A549 (cell line): ENCODE data around the gene FAM170B. TPM values are rescaled to one million over a fixed set of nuclear protein-coding genes. Genes with fewer than 3 reads are reported as not detected.

Experiments
- ATAC-seq, 2 experiments: fragments of 200-7000 bp in 1 of 2; fragments of >200 bp in 1 of 2; cut with Nextera tagmentation in 1 of 2; cut with Tn5 transposase in 1 of 2; 3 replicates each; pipeline versions ENCODE4 v1.8.0 to v1.9.1; 2018 to 2020; ENCODE audit warnings: mild to moderate bottlenecking in 1 of 2, moderate library complexity in 1 of 2
- CTCF ChIA-PET: fragments of 300-600 bp; sonication (Branson Sonifier 250); formaldehyde crosslinking; extraction: SDS; loops from one replicate; lab custom pipeline; 2021; ENCODE audit warnings: antibody characterized with exemption, inconsistent platforms; lab: Yijun Ruan, JAX
- POLR2A ChIA-PET: fragments of 350-600 bp; formaldehyde crosslinking; extraction: SDS; loops from one replicate; lab custom pipeline; 2021; ENCODE audit warnings: antibody characterized with exemption, inconsistent platforms; lab: Yijun Ruan, JAX
- DNase-seq, 2 experiments: peaks; one replicate each; pipeline versions ENCODE4 v3.0.0 to v3.0.0-alpha.2; 2011 to 2016; ENCODE audit warnings: low read depth in 1 of 2, low spot score in 1 of 2
- FAIRE-seq: peaks from 2 replicates; lab custom pipeline; 2011; peaks lifted over from hg19 to GRCh38; lab: Jason Lieb, UNC
- H3K27ac ChIP-seq, 2 experiments: fragments of >200 bp; sonication (Bioruptor Twin); formaldehyde crosslinking; 3 replicates each; pipeline ENCODE4 v1.5.1; 2016 to 2017
- H3K4me1 ChIP-seq: fragments of >200 bp; sonication (Bioruptor Twin); formaldehyde crosslinking; 3 replicates; pipeline ENCODE4 v1.6.1; 2016
- H3K4me2 ChIP-seq: fragments of >200 bp; sonication (Bioruptor Twin); formaldehyde crosslinking; 3 replicates; pipeline ENCODE4 v1.6.1; 2016
- H3K4me3 ChIP-seq: fragments of >200 bp; sonication (Bioruptor Twin); formaldehyde crosslinking; 3 replicates; pipeline ENCODE4 v1.5.1; 2016
- H3K9me3 ChIP-seq: fragments of >200 bp; sonication (Bioruptor Twin); formaldehyde crosslinking; 3 replicates; pipeline ENCODE4 v1.6.1; 2016
- BHLHE40 ChIP-seq: IDR thresholded peaks from 2 replicates; pipeline ENCODE4 v1.6.1; 2012; ENCODE audit warnings: low read depth, low read length, inconsistent platforms
- CBX2 ChIP-seq: fragments of 200-600 bp; sonication (generic); IDR thresholded peaks from 2 replicates; pipeline ENCODE4 v1.6.1; 2016; ENCODE audit warnings: low read depth, mild to moderate bottlenecking, borderline replicate concordance
- CBX8 ChIP-seq: fragments of 200-600 bp; sonication (generic); IDR thresholded peaks from 2 replicates; pipeline ENCODE4 v1.6.1; 2016
- CHD2 ChIP-seq: fragments of 150-350 bp; IDR thresholded peaks from 2 replicates; pipeline ENCODE4 v1.6.1; 2014; ENCODE audit warnings: low read length; ENCODE audit not compliant: partially characterized antibody
- EHMT2 ChIP-seq: fragments of 200-600 bp; sonication (generic); IDR thresholded peaks from 2 replicates; pipeline ENCODE4 v1.6.1; 2016; ENCODE audit warnings: antibody characterized with exemption, low read depth, mild to moderate bottlenecking, moderate library complexity
- ESRRA ChIP-seq: fragments of 150-350 bp; IDR thresholded peaks from 2 replicates; pipeline ENCODE4 v1.6.1; 2014; ENCODE audit warnings: mild to moderate bottlenecking, low read length, borderline replicate concordance
- FOSL2 ChIP-seq, 2 experiments: fragments of 450-650 bp in 1 of 2; fragments of >200 bp in 1 of 2; sonication (Bioruptor Twin) in 1 of 2; formaldehyde crosslinking; IDR thresholded peaks; 2 replicates each; pipeline versions ENCODE4 v1.5.0 to v1.6.1; 2016 to 2020; ENCODE audit warnings: mild to moderate bottlenecking in 1 of 2, moderate library complexity in 1 of 2
- GATA3 ChIP-seq: IDR thresholded peaks from 2 replicates; pipeline ENCODE4 v1.6.1; 2012; ENCODE audit warnings: borderline replicate concordance
- KDM5A ChIP-seq: fragments of 200-600 bp; sonication (generic); IDR thresholded peaks from 2 replicates; pipeline ENCODE4 v1.6.1; 2016; ENCODE audit warnings: antibody characterized with exemption, mild to moderate bottlenecking
- MAZ ChIP-seq: fragments of 150-350 bp; IDR thresholded peaks from 2 replicates; pipeline ENCODE4 v1.6.1; 2014; ENCODE audit warnings: antibody characterized with exemption, low read depth, low read length, borderline replicate concordance
- MYC ChIP-seq: IDR thresholded peaks from 2 replicates; pipeline ENCODE4 v1.6.1; 2012; ENCODE audit warnings: mild to moderate bottlenecking, inconsistent platforms, low read length, improper control_type of control experiment, borderline replicate concordance
- PHF8 ChIP-seq: fragments of 200-600 bp; sonication (generic); IDR thresholded peaks from 2 replicates; pipeline ENCODE4 v1.6.1; 2016; ENCODE audit warnings: low read depth, mild to moderate bottlenecking, antibody characterized with exemption, moderate library complexity, borderline replicate concordance
- RAD21 ChIP-seq, 2 experiments: fragments of >200 bp in 1 of 2; sonication (Bioruptor Twin) in 1 of 2; formaldehyde crosslinking in 1 of 2; IDR thresholded peaks in 1 of 2; conservative IDR thresholded peaks in 1 of 2; 2 replicates in 1 of 2; 3 replicates in 1 of 2; pipeline ENCODE4 v1.6.1; 2012 to 2018; ENCODE audit warnings: inconsistent platforms in 1 of 2
- RARB ChIP-seq: fragments of 250-450 bp; sonication (Bioruptor Pico); IDR thresholded peaks from 2 replicates; pipeline ENCODE4 v1.8.0; 2021; ENCODE audit warnings: mild to moderate bottlenecking, moderate library complexity
- SREBF2 ChIP-seq: fragments of 450-650 bp; IDR thresholded peaks from 2 replicates; pipeline ENCODE4 v1.6.1; 2014; ENCODE audit warnings: mild to moderate bottlenecking, moderate library complexity
- TFCP2L1 ChIP-seq: fragments of 250-450 bp; sonication (Bioruptor Pico); IDR thresholded peaks from 2 replicates; pipeline ENCODE4 v1.5.0; 2021; ENCODE audit warnings: mild to moderate bottlenecking
- ZC3H11A ChIP-seq: fragments of 450-650 bp; IDR thresholded peaks from 2 replicates; pipeline ENCODE4 v1.6.1; 2014; ENCODE audit warnings: antibody characterized with exemption, mild to moderate bottlenecking
- WGBS: methylation state at CpG from one replicate; pipeline ENCODE4 v1.1.6; 2017; ENCODE audit errors: missing lambda C conversion rate; 5-methylcytosine and 5-hydroxymethylcytosine counted together
- polyA plus RNA-seq, 4 experiments: library from polyadenylated mRNA; depleted of rRNA in 3 of 4; stranded (reverse); fragments of >200 nt; fragmentation: RNase III in 1 of 4; extraction: RNeasy Plus Mini Kit Qiagen cat#74134 plus additional on column Dnase treatment in 1 of 4; gene quantifications; 2 replicates in 3 of 4; 3 replicates in 1 of 4; pipeline ENCODE4 v1.2.3, GENCODE V29; 2011 to 2017
- TF ChIP-seq, protein P1 (sequence below): fragments of 250-450 bp; sonication (Bioruptor Pico); IDR thresholded peaks from 2 replicates; pipeline ENCODE4 v1.5.0; 2021; ENCODE audit warnings: mild to moderate bottlenecking, moderate library complexity, borderline replicate concordance
- TF ChIP-seq, protein P2 (sequence below): fragments of >200 bp; sonication (Bioruptor Twin); formaldehyde crosslinking; IDR thresholded peaks from 2 replicates; pipeline ENCODE4 v1.6.1; 2016

The FAM170B gene
- polyA plus RNA-seq, 2 of the 4 experiments (the other 2 are of a cell fraction), result not detected

DNA sequence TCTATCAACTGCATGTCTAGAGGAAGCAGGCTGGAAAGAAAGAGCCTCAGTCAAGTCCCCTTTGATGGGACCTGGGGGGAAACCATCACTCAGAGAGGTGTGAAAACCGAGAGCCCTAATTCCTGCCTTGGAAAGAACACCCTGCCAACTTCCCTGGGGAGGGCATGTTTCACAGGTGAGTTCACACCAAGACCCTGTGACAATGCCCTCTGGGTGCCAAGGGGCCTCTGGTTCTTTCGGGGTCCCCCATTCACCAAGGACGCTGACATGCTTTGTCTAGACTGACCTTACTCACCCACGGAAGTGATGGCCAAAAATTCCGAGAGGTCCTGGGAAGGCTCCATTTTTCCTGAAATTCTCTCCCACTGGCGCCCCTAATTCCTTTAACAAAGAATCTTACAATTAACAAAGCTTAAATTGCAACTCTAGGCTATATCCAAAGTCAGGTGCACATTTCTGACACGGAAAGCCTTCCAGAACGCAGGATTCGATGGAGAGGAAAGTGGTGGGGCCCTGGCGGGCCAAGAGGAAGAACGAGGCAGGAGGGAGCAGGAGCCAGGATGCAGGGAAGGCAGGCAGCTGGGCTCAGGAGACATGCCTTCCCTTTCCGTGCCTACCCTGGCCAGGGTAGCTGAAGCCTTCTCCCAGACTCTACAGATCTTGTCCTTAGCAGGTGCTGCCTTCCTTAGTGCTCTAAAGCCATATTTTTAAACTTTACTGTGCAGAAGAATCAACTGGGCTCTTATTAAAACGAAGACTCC, 42.2 kb downstream of the FAM170B start:
- FAIRE-seq (no peak), DNase-seq (no peak), ATAC-seq (no peak)
- no peak overlapping the region for H3K27ac ChIP-seq
- ChIA-PET CTCF (no interaction called here), POLR2A (no interaction called here)
- no peaks in the 10 kb centered on the region for H3K4me1 ChIP-seq
- peaks cover 8% of the 10 kb centered on the region for H3K9me3 ChIP-seq
- WGBS, result 18% methylated on average over 13 of the region's 13 CpGs
- TF ChIP-seq, protein P1, sequence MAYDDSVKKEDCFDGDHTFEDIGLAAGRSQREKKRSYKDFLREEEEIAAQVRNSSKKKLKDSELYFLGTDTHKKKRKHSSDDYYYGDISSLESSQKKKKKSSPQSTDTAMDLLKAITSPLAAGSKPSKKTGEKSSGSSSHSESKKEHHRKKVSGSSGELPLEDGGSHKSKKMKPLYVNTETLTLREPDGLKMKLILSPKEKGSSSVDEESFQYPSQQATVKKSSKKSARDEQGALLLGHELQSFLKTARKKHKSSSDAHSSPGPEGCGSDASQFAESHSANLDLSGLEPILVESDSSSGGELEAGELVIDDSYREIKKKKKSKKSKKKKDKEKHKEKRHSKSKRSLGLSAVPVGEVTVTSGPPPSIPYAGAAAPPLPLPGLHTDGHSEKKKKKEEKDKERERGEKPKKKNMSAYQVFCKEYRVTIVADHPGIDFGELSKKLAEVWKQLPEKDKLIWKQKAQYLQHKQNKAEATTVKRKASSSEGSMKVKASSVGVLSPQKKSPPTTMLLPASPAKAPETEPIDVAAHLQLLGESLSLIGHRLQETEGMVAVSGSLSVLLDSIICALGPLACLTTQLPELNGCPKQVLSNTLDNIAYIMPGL (CRISPR knock-in tag), result no peak
- no peak for TF ChIP-seq ESRRA
- no peak for TF ChIP-seq CBX2
- no peak for TF ChIP-seq EHMT2
- no peak overlapping the region for H3K4me2 ChIP-seq
- H3K4me3 ChIP-seq, result no peak overlapping the region

DNA sequence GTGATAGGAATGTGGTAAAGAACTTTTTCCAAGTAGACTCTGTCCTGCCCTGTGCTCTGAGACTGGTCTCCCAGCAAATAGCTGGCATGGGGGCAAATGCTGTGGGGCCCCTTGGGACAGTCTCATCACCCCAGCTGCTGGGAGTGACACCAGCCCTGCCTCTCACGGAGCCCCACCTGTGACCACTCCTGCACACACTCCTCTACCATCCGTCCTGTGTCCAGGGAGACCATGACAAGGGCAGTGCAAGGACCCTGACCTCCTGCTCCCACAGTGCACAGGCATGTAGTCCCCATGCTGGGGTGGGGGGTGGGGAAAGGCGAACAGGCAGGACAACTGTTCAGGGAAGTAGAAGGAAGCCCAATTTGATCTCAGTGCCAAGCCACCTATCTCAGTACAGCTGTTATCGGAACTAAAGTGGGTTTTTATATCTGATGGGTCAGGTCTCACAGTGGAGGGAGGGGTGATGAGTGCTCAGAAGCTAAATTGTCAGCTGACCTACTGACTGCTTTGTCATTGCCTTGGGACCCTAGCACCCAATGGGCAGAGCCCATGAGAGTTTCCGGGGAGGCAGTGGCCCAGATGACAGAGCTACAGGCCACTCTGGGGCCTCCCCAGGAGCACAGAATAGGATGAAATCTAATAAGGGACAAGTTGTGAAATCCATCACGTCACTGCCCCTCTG, 43.0 kb downstream of the FAM170B start:
- CTCF ChIA-PET, result interaction anchor here (0.8 to 1.2 kb wide), 3 partner anchors 37 to 316 kb away, joined by 3 read pairs; no protein-coding TSS in a partner anchor

DNA sequence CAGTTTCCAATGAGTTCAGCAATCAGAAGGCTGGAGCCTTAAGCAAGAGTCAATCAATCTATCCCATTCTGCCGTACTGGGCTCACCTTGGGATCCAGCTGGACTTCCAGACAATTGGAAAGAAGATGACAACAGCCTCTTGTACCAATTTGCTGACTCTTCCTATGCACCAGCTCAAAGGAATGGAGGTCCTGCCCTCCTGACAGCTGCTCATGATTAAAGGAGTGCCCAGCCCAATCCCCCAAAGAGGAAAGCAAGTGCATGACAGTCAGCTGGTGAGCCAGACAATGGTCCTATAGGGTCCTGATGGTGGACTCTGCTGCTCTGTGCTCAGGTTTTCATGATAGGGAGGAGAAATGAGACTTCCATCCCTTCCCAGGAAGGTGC, 43.6 kb downstream of the FAM170B start:
- ChIA-PET CTCF (interaction anchor here (1.0 to 1.2 kb wide), 2 partner anchors 71 to 317 kb away, joined by 3 read pairs; no protein-coding TSS in a partner anchor), POLR2A (no interaction called here)
- Histone ChIP-seq H3K4me3 (no peak overlapping the region), H3K27ac (no peak overlapping the region), H3K4me1 (no peaks in the 10 kb centered on the region), H3K9me3 (peaks cover 13% of the 10 kb centered on the region), H3K4me2 (no peak overlapping the region)
- no peak for FAIRE-seq
- no peak for DNase-seq
- no peak for ATAC-seq
- TF ChIP-seq PHF8 (no peak), TFCP2L1 (CRISPR knock-in tag) (no peak), MYC (no peak), CBX8 (no peak)
- 0% methylated on average over 1 of the region's 1 CpG for WGBS

More for the DNA sequence above, 43.0 kb downstream of the FAM170B start:
- H3K4me3 ChIP-seq, result no peak overlapping the region
- TF ChIP-seq SREBF2, result no peak
- TF ChIP-seq CHD2, result no peak
- TF ChIP-seq ZC3H11A, result no peak
- no peak for TF ChIP-seq GATA3
- no peak for TF ChIP-seq RAD21 (conservative IDR thresholded peaks at IDR 0.05 in 1 of 2, IDR thresholded peaks at IDR 0.05 in 1 of 2)
- no peak for TF ChIP-seq KDM5A
- no peak for TF ChIP-seq TFCP2L1 (CRISPR knock-in tag)
- TF ChIP-seq FOSL2 (IDR thresholded peaks at IDR 0.05), result no peak
- no peak for TF ChIP-seq FOSL2 (CRISPR knock-in tag; IDR thresholded peaks at IDR 0.05)
- no peak for TF ChIP-seq PHF8
- no peak for TF ChIP-seq MAZ
- no peak for TF ChIP-seq RARB
- no peak for TF ChIP-seq BHLHE40
- TF ChIP-seq, protein P2, sequence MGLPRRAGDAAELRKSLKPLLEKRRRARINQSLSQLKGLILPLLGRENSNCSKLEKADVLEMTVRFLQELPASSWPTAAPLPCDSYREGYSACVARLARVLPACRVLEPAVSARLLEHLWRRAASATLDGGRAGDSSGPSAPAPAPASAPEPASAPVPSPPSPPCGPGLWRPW, result no peak
- ATAC-seq (no peak), DNase-seq (no peak), FAIRE-seq (no peak)
- WGBS, result 38% methylated on average over 4 of the region's 6 CpGs
- POLR2A ChIA-PET, result no interaction called here
- H3K4me2 ChIP-seq, result no peak overlapping the region
- H3K4me1 ChIP-seq, result no peaks in the 10 kb centered on the region
- peaks cover 13% of the 10 kb centered on the region for H3K9me3 ChIP-seq
- no peak overlapping the region for H3K27ac ChIP-seq
